C4-2B (cell line): ENCODE measurements around the gene STXBP1.

Source experiments
- CTCF ChIP-seq: fragments of 450-650 bp; conservative IDR thresholded peaks from 2 replicates; pipeline ENCODE4 v1.5.1; 2017; ENCODE audit warnings: mild to moderate bottlenecking
- ZFX ChIP-seq: fragments of 450-650 bp; IDR thresholded peaks from 2 replicates; pipeline ENCODE4 v1.6.1; 2017

- TF ChIP-seq CTCF: no peak
- no peak for TF ChIP-seq ZFX
These were observed 99.2 kb downstream of the STXBP1 start for GRCh38 chr9:127711226-127711701.
